NCI-H1092 (cell line): ENCODE data around the gene NGEF.
"Not testable (repeated sequence)": the region's sequence is repeated elsewhere in the genome, so short reads cannot be mapped to it uniquely, and the experiment has no call there.

ENCODE experiments used
- DNase-seq: peaks from one replicate; lab custom pipeline; 2025; lab: John Stamatoyannopoulos, UW

NGEF gene

GRCh38 chr2:233021771-233022170 lies 8.7 kb upstream of the NGEF start:
- no peak for DNase-seq

- no peak for DNase-seq
Measured at GRCh38 chr2:233020454-233020853, 7.4 kb upstream of the NGEF start.

- DNase-seq = not testable (repeated sequence)
Measured at GRCh38 chr2:233019610-233020009, 6.6 kb upstream of the NGEF start.

GRCh38 chr2:233017947-233018346 lies 4.9 kb upstream of the NGEF start:
- no peak for DNase-seq

- no peak for DNase-seq
Measured at GRCh38 chr2:233015019-233015645, 2.1 kb upstream of the NGEF start.

GRCh38 chr2:233013650-233014049 lies 594 bp upstream of the NGEF start:
- no peak for DNase-seq

GRCh38 chr2:233012301-233012971 lies 620 bp downstream of the NGEF start:
- DNase-seq = no peak

- no peak for DNase-seq
Measured at GRCh38 chr2:233011702-233012131, 1.3 kb downstream of the NGEF start.

- DNase-seq = no peak
Measured at GRCh38 chr2:233011268-233011650, 1.8 kb downstream of the NGEF start.

GRCh38 chr2:233010569-233011267 lies 2.3 kb downstream of the NGEF start:
- DNase-seq = no peak

GRCh38 chr2:233009661-233010060 lies 3.4 kb downstream of the NGEF start:
- DNase-seq = no peak

- DNase-seq = no peak
Measured at GRCh38 chr2:233007739-233008138, 5.3 kb downstream of the NGEF start.

GRCh38 chr2:233007270-233007669 lies 5.8 kb downstream of the NGEF start:
- DNase-seq = no peak

GRCh38 chr2:233006648-233007047 lies 6.4 kb downstream of the NGEF start:
- DNase-seq = no peak

- no peak for DNase-seq
Measured at GRCh38 chr2:233005096-233005495, 8.0 kb downstream of the NGEF start.

- no peak for DNase-seq
Measured at GRCh38 chr2:233003658-233004555, 9.1 kb downstream of the NGEF start.

- DNase-seq = no peak
Measured at GRCh38 chr2:233002829-233003657, 10.0 kb downstream of the NGEF start.

GRCh38 chr2:233000886-233001750 lies 11.9 kb downstream of the NGEF start:
- no peak for DNase-seq

- DNase-seq = no peak
Measured at GRCh38 chr2:232999354-232999753, 13.7 kb downstream of the NGEF start.

GRCh38 chr2:232998666-232998985 lies 14.4 kb downstream of the NGEF start:
- no peak for DNase-seq
